ENCODE data around the gene MYL5. TPM values are rescaled to one million over a fixed set of nuclear protein-coding genes. Genes with fewer than 3 reads are reported as not detected.
A peak's percentile ranks its signal among the peaks of the same experiment; 100 is the strongest.

The MYL5 gene
- total and polyA plus RNA-seq, 2 of the 13 experiments (the other 11 are each of a cell fraction or from before 2014, with no cell fraction given): 6.5 to 16.0 TPM

- DNase-seq (ENCODE audit: low spot score) (peak; percentile 68), FAIRE-seq (no peak), ATAC-seq (peak; percentile 90)
- Histone ChIP-seq H3K4me3 (replicated peaks in 1 of 3; ENCODE audit: insufficient read depth in 1 of 3, low read depth in 2 of 3, low read length in 3 of 3) (no peak overlapping the region), H3K27me3 (ENCODE audit: control insufficient read depth in 1 of 2, insufficient read depth in 2 of 2, low read length in 2 of 2) (peaks cover 2 to 28% of the 10 kb centered on the region in 2 experiments; a peak in 3 of 5 replicates), H3K9me3 (ENCODE audit: low read length) (no peaks in the 10 kb centered on the region), H2AFZ (ENCODE audit: low read length) (no peak overlapping the region), H3K27ac (ENCODE audit: extremely low read length, insufficient read depth, low read length) (no peak overlapping the region), H4K20me1 (ENCODE audit: insufficient read depth, low read length) (no peaks in the 10 kb centered on the region), H3K4me2 (ENCODE audit: low read depth, low read length) (peak overlapping the region; percentile 46), H3K9ac (ENCODE audit: insufficient read depth, low read depth, low read length) (no peak overlapping the region), H3K4me1 (ENCODE audit: insufficient read depth, low read length) (peaks cover 45% of the 10 kb centered on the region), H3K36me3 (replicated peaks in 1 of 2; ENCODE audit: control insufficient read depth in 1 of 2, insufficient read depth in 2 of 2, low read length in 2 of 2) (no peaks in the 10 kb centered on the region), H3K79me2 (ENCODE audit: insufficient read depth, low read length) (no peaks in the 10 kb centered on the region)
- ChIA-PET CTCF (ENCODE audit: low intra/inter-chr PET ratio, low total read pairs) (no interaction called here), POLR2A (no interaction called here)
- in situ Hi-C loops (cut with HindIII; ENCODE audit: extremely low pct_ligation_motif_present, low pct_unique_long_range_greater_than_20kb) (no loop called here), intact Hi-C loops (cut with micrococcal nuclease; ENCODE audit: unreplicated experiment) (no loop called here)
- 40% methylated on average over 11 of the region's 32 CpGs for WGBS (ENCODE audit: low lambda C conversion rate)
- BruUV-seq (replicated peaks): no TSS peak
- TF ChIP-seq NR2F2 (IDR thresholded peaks at IDR 0.05; ENCODE audit: borderline replicate concordance, low read depth) (no peak), CENPX (CRISPR knock-in tag; IDR thresholded peaks at IDR 0.05) (no peak), RBM39 (IDR thresholded peaks at IDR 0.05; ENCODE audit: low read depth, low read length, poor library complexity, severe bottlenecking) (no peak), MAFK (conservative IDR thresholded peaks at IDR 0.05 in 1 of 2, IDR thresholded peaks at IDR 0.05 in 1 of 2; ENCODE audit: low read length in 2 of 2) (no peak), ATF7 (IDR thresholded peaks at IDR 0.05) (no peak), ATF7 (CRISPR knock-in tag; IDR thresholded peaks at IDR 0.05) (no peak), ZSCAN29 (CRISPR knock-in tag; conservative IDR thresholded peaks at IDR 0.05) (no peak), ZNF543 (CRISPR knock-in tag; IDR thresholded peaks at IDR 0.05) (no peak), ZNF18 (CRISPR knock-in tag; IDR thresholded peaks at IDR 0.05; ENCODE audit: insufficient replicate concordance) (no peak), ZSCAN31 (CRISPR knock-in tag; IDR thresholded peaks at IDR 0.05; ENCODE audit: low read depth) (no peak), MED13 (CRISPR knock-in tag; IDR thresholded peaks at IDR 0.05) (no peak), DMTF1 (CRISPR knock-in tag; IDR thresholded peaks at IDR 0.05) (no peak), JUN (CRISPR knock-in tag; IDR thresholded peaks at IDR 0.05) (no peak)
- TF ChIP-seq, protein P1, sequence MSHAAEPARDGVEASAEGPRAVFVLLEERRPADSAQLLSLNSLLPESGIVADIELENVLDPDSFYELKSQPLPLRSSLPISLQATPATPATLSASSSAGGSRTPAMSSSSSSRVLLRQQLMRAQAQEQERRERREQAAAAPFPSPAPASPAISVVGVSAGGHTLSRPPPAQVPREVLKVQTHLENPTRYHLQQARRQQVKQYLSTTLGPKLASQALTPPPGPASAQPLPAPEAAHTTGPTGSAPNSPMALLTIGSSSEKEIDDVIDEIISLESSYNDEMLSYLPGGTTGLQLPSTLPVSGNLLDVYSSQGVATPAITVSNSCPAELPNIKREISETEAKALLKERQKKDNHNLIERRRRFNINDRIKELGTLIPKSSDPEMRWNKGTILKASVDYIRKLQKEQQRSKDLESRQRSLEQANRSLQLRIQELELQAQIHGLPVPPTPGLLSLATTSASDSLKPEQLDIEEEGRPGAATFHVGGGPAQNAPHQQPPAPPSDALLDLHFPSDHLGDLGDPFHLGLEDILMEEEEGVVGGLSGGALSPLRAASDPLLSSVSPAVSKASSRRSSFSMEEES (CRISPR knock-in tag; IDR thresholded peaks at IDR 0.05): peak; percentile 81
- TF ChIP-seq, protein P2, sequence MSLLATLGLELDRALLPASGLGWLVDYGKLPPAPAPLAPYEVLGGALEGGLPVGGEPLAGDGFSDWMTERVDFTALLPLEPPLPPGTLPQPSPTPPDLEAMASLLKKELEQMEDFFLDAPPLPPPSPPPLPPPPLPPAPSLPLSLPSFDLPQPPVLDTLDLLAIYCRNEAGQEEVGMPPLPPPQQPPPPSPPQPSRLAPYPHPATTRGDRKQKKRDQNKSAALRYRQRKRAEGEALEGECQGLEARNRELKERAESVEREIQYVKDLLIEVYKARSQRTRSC (CRISPR knock-in tag; IDR thresholded peaks at IDR 0.05; ENCODE audit: low read depth): no peak
- TF ChIP-seq, protein P3, sequence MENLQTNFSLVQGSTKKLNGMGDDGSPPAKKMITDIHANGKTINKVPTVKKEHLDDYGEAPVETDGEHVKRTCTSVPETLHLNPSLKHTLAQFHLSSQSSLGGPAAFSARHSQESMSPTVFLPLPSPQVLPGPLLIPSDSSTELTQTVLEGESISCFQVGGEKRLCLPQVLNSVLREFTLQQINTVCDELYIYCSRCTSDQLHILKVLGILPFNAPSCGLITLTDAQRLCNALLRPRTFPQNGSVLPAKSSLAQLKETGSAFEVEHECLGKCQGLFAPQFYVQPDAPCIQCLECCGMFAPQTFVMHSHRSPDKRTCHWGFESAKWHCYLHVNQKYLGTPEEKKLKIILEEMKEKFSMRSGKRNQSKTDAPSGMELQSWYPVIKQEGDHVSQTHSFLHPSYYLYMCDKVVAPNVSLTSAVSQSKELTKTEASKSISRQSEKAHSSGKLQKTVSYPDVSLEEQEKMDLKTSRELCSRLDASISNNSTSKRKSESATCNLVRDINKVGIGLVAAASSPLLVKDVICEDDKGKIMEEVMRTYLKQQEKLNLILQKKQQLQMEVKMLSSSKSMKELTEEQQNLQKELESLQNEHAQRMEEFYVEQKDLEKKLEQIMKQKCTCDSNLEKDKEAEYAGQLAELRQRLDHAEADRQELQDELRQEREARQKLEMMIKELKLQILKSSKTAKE (CRISPR knock-in tag; IDR thresholded peaks at IDR 0.05; ENCODE audit: borderline replicate concordance): peak; percentile 40; the same call in 1 of the 2 replicates
These were observed 18.6 kb downstream of the MYL5 start for GRCh38 chr4:692771-693554.
